Measurements from ENCODE around the gene DENND5B. TPM values are rescaled to one million over a fixed set of nuclear protein-coding genes. Genes with fewer than 3 reads are reported as not detected.

DENND5B gene
- total and polyA plus RNA-seq, 11 donors = 8.2 to 58.9 (median 44.0) TPM

DNA sequence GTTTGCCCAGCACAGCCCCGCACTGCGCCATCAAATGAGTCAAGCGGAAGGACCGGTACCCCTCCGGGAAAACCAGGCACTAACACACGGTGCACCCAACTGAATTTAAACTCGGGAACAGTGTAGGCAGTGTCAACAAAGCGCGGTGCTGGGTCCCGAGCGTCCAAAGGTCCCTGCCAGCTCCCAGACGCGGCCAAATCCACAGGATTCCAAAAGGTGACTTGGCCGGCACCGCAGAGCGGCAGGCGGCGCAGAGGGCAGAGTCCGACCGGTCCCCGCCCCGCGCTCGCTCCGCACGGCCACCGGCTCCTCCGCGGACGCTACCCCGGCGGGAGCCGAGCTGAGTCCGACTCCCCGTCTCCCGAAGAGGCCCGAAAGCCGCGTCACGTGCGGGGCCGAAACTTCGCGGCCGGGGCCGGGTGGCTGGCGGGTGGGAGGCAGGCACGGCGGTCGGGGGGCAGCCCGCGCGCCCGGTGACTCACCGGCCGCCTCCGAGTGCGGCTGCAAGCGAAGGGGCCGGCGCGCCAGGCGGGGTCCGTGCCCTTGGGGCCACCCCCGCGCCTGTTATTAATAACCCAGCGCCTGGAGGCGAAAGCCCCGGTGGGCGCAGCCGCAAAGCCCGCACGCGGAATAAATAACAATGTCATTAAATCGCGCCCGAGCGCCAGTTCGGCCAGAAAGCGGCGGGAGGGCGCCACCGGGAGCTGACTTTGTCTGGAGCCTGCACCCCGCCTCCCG lies 863 bp downstream of the DENND5B start:
- Histone ChIP-seq H3K4me3 (peak overlapping the region; percentile 65 to 98 (median 89)), H3K27ac (peak overlapping the region; percentile 91 to 98 (median 95)), H3K4me1 (peaks cover 0 to 41% (median 17%) of the 10 kb centered on the region in 12 donors), H3K27me3 (peaks cover 0 to 8% (median 0%) of the 10 kb centered on the region in 9 donors), H3K36me3 (no peaks in the 10 kb centered on the region), H3K9me3 (no peaks in the 10 kb centered on the region)
- DNase-seq (peak; percentile 71 to 83 (median 80)), ATAC-seq (peak; percentile 11 to 80 (median 69))
- intact Hi-C loops (cut with DNase I) = loop anchor here in 5 of 10 donors (2.0 to 10.0 kb wide), 10 partner anchors 37 to 263 kb away; partner anchors contain the start of gene SINHCAF (in 1 of the 5)
- 0% methylated on average over 19 to 85 of the region's 85 CpGs for WGBS, 4 donors
- TF ChIP-seq, protein P1, sequence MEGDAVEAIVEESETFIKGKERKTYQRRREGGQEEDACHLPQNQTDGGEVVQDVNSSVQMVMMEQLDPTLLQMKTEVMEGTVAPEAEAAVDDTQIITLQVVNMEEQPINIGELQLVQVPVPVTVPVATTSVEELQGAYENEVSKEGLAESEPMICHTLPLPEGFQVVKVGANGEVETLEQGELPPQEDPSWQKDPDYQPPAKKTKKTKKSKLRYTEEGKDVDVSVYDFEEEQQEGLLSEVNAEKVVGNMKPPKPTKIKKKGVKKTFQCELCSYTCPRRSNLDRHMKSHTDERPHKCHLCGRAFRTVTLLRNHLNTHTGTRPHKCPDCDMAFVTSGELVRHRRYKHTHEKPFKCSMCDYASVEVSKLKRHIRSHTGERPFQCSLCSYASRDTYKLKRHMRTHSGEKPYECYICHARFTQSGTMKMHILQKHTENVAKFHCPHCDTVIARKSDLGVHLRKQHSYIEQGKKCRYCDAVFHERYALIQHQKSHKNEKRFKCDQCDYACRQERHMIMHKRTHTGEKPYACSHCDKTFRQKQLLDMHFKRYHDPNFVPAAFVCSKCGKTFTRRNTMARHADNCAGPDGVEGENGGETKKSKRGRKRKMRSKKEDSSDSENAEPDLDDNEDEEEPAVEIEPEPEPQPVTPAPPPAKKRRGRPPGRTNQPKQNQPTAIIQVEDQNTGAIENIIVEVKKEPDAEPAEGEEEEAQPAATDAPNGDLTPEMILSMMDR (IDR thresholded peaks at IDR 0.05) = peak in 3 of 12 donors; percentile 9 to 37 (median 27)
- TF ChIP-seq POLR2A (IDR thresholded peaks at IDR 0.05) = peak in 1 of 2 donors; percentile 30

DNA sequence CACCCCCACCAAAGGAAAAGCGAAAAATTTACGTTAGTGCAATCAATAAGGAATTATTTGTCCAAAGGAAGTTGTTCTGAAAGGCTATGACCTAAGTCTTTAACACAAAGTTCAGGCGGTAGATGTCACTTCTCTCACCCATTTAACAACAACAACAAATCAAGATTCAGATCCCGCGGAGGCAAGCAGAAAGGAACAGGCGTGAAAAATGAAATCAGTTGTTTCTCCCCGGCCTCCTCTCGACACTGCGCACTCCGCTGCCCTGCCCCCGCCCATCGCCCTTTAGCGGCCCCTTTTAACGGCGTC lies 1.4 kb downstream of the DENND5B start:
- peak in 3 of 5 donors; percentile 72 to 86 (median 73) for DNase-seq
- intact Hi-C loops (cut with DNase I) = loop anchor here in 4 of 10 donors (5.0 to 10.0 kb wide), 5 partner anchors 42 to 115 kb away; no protein-coding TSS in a partner anchor
- TF ChIP-seq, protein P1 (IDR thresholded peaks at IDR 0.05) = no peak
- no peak for TF ChIP-seq POLR2A (IDR thresholded peaks at IDR 0.05)

DNA sequence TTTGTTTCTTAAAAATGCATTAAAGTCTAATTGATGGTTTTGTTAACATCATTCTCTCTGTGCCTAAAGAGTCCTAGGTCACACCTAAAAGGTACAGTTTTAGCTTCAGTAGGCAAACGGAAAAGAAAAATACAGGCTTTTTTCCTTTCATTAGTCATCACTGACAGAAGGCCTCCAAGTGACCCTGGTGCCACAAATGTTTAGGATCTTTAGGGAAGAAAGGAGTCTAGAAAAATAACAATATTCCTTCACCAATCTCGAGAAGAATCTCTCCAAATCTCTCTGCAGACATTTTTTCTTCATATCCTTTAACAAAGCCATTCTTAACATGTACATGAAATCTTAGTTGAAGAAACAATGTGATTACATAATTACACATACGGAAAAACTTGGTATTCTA lies 2.0 kb downstream of the DENND5B start:
- DNase-seq (no peak), ATAC-seq (no peak)
- Histone ChIP-seq H3K9me3 (no peaks in the 10 kb centered on the region), H3K27ac (peak overlapping the region in 11 of 12 donors; percentile 91 to 98 (median 95)), H3K4me3 (peak overlapping the region in 11 of 12 donors; percentile 65 to 98 (median 87)), H3K27me3 (peaks cover 0 to 8% (median 0%) of the 10 kb centered on the region in 9 donors), H3K36me3 (no peaks in the 10 kb centered on the region), H3K4me1 (peaks cover 0 to 52% (median 17%) of the 10 kb centered on the region in 12 donors)
- no peak for TF ChIP-seq POLR2A (IDR thresholded peaks at IDR 0.05)
- TF ChIP-seq, protein P1 (IDR thresholded peaks at IDR 0.05) = no peak
- intact Hi-C loops (cut with DNase I) = loop anchor here in 4 of 10 donors (5.0 to 10.0 kb wide), 5 partner anchors 42 to 114 kb away; no protein-coding TSS in a partner anchor
- WGBS, 4 donors = 24 to 32% (median 29%) methylated on average over 3 of the region's 3 CpGs

More for the DNA sequence above, 1.4 kb downstream of the DENND5B start:
- 0 to 1% (median 1%) methylated on average over 15 of the region's 15 CpGs for WGBS, 4 donors
- Histone ChIP-seq H3K27ac (peak overlapping the region; percentile 91 to 98 (median 95)), H3K4me3 (peak overlapping the region; percentile 65 to 98 (median 89)), H3K4me1 (peaks cover 0 to 46% (median 17%) of the 10 kb centered on the region in 12 donors), H3K27me3 (peaks cover 0 to 8% (median 0%) of the 10 kb centered on the region in 9 donors), H3K9me3 (no peaks in the 10 kb centered on the region), H3K36me3 (no peaks in the 10 kb centered on the region)
- ATAC-seq = peak in 2 of 4 donors; percentile 70 to 80

DNA sequence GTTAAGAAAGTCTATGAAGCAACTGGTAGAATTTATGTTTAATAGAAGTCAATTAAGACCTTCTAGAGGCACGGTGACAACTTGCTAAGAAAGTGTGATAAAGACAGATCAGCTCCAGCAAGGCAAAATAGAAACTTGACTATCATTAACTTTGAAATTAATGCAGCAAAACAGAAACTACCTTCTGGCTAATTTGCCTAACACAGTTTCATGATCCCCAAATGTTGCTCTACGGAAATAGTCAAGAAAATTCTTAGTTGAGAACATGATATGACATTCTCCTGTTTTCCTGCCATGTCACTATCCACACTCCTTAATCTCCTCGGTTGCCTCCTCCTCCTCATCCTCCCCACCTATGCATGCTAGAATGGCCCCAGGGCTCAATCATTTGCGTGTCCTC lies 4.2 kb downstream of the DENND5B start:
- no peak for DNase-seq
- ATAC-seq = no peak
- Histone ChIP-seq H3K4me1 (peaks cover 0 to 53% (median 16%) of the 10 kb centered on the region in 12 donors), H3K4me3 (no peak overlapping the region), H3K27ac (no peak overlapping the region), H3K9me3 (no peaks in the 10 kb centered on the region), H3K36me3 (no peaks in the 10 kb centered on the region), H3K27me3 (peaks cover 0 to 7% (median 0%) of the 10 kb centered on the region in 9 donors)
- WGBS, 4 donors = 75 to 88% (median 87%) methylated on average over 4 of the region's 4 CpGs
- intact Hi-C loops (cut with DNase I) = loop anchor here in 4 of 10 donors (5.0 to 10.0 kb wide), 5 partner anchors 39 to 112 kb away; no protein-coding TSS in a partner anchor
- no peak for TF ChIP-seq POLR2A (IDR thresholded peaks at IDR 0.05)
- TF ChIP-seq, protein P1 (IDR thresholded peaks at IDR 0.05) = no peak

All from heart left ventricle (tissue), 16 donors.